B cell (primary cell): ENCODE measurements around the gene LDB3. TPM values are rescaled to one million over a fixed set of nuclear protein-coding genes. Genes with fewer than 3 reads are reported as not detected.

ENCODE experiments used
- ATAC-seq: fragments of 200-7000 bp; cut with Tn5 transposase; one replicate; pipeline ENCODE4 v1.10.0; 2021; ENCODE audit warnings: low read depth, mild to moderate bottlenecking, moderate number of reproducible peaks, moderate library complexity
- CTCF ChIA-PET: fragments of 350-600 bp; sonication (Branson Sonifier 250); formaldehyde crosslinking; loops from one replicate; lab custom pipeline; 2021; ENCODE audit warnings: antibody characterized with exemption, inconsistent platforms; lab: Charles Lee
- POLR2A ChIA-PET: fragments of 350-600 bp; sonication (Branson Sonifier 250); formaldehyde crosslinking; loops from one replicate; lab custom pipeline; 2021; ENCODE audit warnings: antibody characterized with exemption; lab: Charles Lee
- DNase-seq: peaks from one replicate; pipeline ENCODE4 v3.0.0; 2013
- H2AFZ ChIP-seq: 2 replicates; pipeline ENCODE4 v1.6.1; 2012; ENCODE audit warnings: mild to moderate bottlenecking, low read depth, low read length; ENCODE audit not compliant: insufficient read depth, poor library complexity, severe bottlenecking
- H3K27ac ChIP-seq, 2 donors: 1 replicate in 1 of 2; 2 replicates in 1 of 2; pipeline ENCODE4 v1.5.1; 2012 to 2013; ENCODE audit warnings: low read length in 2 of 2, mild to moderate bottlenecking in 2 of 2, moderate library complexity in 1 of 2
- H3K27me3 ChIP-seq, 4 experiments: fragments of 200-600 bp in 1 of 4; sonication (generic) in 1 of 4; replicated peaks in 1 of 4; 1 replicate in 2 of 4; 2 replicates in 2 of 4; pipeline versions ENCODE4 v1.6.1 to v1.7.0; 2013 to 2016; ENCODE audit warnings: low read length in 3 of 4, mild to moderate bottlenecking in 2 of 4, mixed read lengths in 1 of 4, moderate library complexity in 1 of 4; ENCODE audit not compliant: insufficient read depth in 4 of 4, control insufficient read depth in 3 of 4; ENCODE audit errors: control extremely low read depth in 1 of 4
- H3K36me3 ChIP-seq, 2 experiments: replicated peaks in 1 of 2; 1 replicate in 1 of 2; 2 replicates in 1 of 2; pipeline versions ENCODE4 v1.6.1 to v1.7.1; 2013; ENCODE audit warnings: low read length in 1 of 2; ENCODE audit not compliant: insufficient read depth in 2 of 2, control insufficient read depth in 1 of 2; ENCODE audit errors: control extremely low read depth in 1 of 2, extremely low read depth in 1 of 2
- H3K4me1 ChIP-seq, 2 donors: fragments of 200-600 bp in 1 of 2; sonication (generic) in 1 of 2; 1 replicate in 1 of 2; 2 replicates in 1 of 2; pipeline versions ENCODE4 v1.5.1 to v1.6.1; 2013 to 2017; ENCODE audit warnings: low read length in 2 of 2; ENCODE audit not compliant: control insufficient read depth in 2 of 2, insufficient read depth in 2 of 2
- H3K4me2 ChIP-seq: replicated peaks from 2 replicates; pipeline ENCODE3; 2012; ENCODE audit warnings: mild to moderate bottlenecking, low read depth, low read length; ENCODE audit not compliant: poor library complexity, severe bottlenecking
- H3K4me3 ChIP-seq, 5 experiments: fragments of 200-600 bp in 1 of 5; sonication (generic) in 1 of 5; 1 replicate in 3 of 5; 2 replicates in 2 of 5; pipeline versions ENCODE4 v1.5.1 to v1.7.0; 2011 to 2016; ENCODE audit warnings: low read length in 4 of 5, mild to moderate bottlenecking in 4 of 5, low read depth in 2 of 5, control low read depth in 1 of 5, moderate library complexity in 1 of 5; ENCODE audit not compliant: insufficient read depth in 1 of 5; ENCODE audit errors: control extremely low read depth in 1 of 5, extremely low read depth in 1 of 5
- H3K79me2 ChIP-seq: fragments of 200-600 bp; sonication (generic); one replicate; pipeline ENCODE4 v1.6.0; 2016; ENCODE audit warnings: low read length; ENCODE audit not compliant: control insufficient read depth, insufficient read depth
- H3K9ac ChIP-seq: fragments of 200-600 bp; sonication (generic); 2 replicates; pipeline ENCODE4 v1.6.1; 2017; ENCODE audit warnings: mild to moderate bottlenecking, low read length, moderate library complexity
- H3K9me3 ChIP-seq, 3 donors: one replicate each; pipeline versions ENCODE4 v1.6.1 to v1.7.1; 2013; ENCODE audit warnings: low read length in 2 of 3; ENCODE audit not compliant: control insufficient read depth in 2 of 3, insufficient read depth in 1 of 3; ENCODE audit errors: control extremely low read depth in 1 of 3
- H4K20me1 ChIP-seq: 2 replicates; pipeline ENCODE4 v1.6.0; 2012; ENCODE audit warnings: mild to moderate bottlenecking, low read length; ENCODE audit not compliant: insufficient read depth, control insufficient read depth, poor library complexity, severe bottlenecking
- H3K27ac Mint-ChIP-seq: one replicate; pipeline ENCODE4 v1.8.0; 2021; ENCODE audit warnings: mixed read lengths
- H3K27me3 Mint-ChIP-seq: one replicate; pipeline ENCODE4 v1.8.0; 2021; ENCODE audit warnings: mixed read lengths
- H3K4me1 Mint-ChIP-seq: one replicate; pipeline ENCODE4 v1.8.0; 2021; ENCODE audit warnings: mixed read lengths
- H3K4me3 Mint-ChIP-seq: one replicate; pipeline ENCODE4 v1.8.0; 2021; ENCODE audit warnings: mixed read lengths
- H3K9me3 Mint-ChIP-seq: one replicate; pipeline ENCODE4 v1.8.0; 2022; ENCODE audit warnings: mixed read lengths; ENCODE audit not compliant: insufficient read depth
- EZH2 ChIP-seq: IDR thresholded peaks from 2 replicates; pipeline ENCODE4 v1.6.1; 2012; ENCODE audit warnings: borderline replicate concordance, low read depth, mild to moderate bottlenecking, moderate library complexity, low read length; ENCODE audit not compliant: insufficient read depth, poor library complexity, severe bottlenecking
- WGBS: methylation state at CpG from one replicate; pipeline ENCODE4 v1.1.5; 2013; ENCODE audit warnings: missing lambda C conversion rate; ENCODE audit not compliant: insufficient coverage; 5-methylcytosine and 5-hydroxymethylcytosine counted together
- intact Hi-C: fragments of 100-400 bp; cut with micrococcal nuclease; formaldehyde crosslinking; loops from one replicate; pipeline ENCODE4 v1.10.0; 2022
- polyA plus RNA-seq: library from polyadenylated mRNA; depleted of rRNA; stranded (reverse); fragments of >200 nt; gene quantifications from 2 replicates; pipeline ENCODE4 v1.2.3, GENCODE V29; 2012
- total RNA-seq, 2 donors: library from RNA; stranded (reverse); fragments of 120-200 nt in 1 of 2; gene quantifications; 1 replicate in 1 of 2; 2 replicates in 1 of 2; pipeline versions ENCODE4 v1.2.3 to v1.2.4, GENCODE V29; 2013 to 2022
- TF ChIP-seq, protein P1 (sequence below): fragments of 200-600 bp; IDR thresholded peaks from one replicate; pipeline ENCODE4 v1.8.0; 2022; ENCODE audit warnings: antibody characterized with exemption, mild to moderate bottlenecking

LDB3 gene
- total and polyA plus RNA-seq, 2 donors (not counting 1 experiment from before 2014, with no cell fraction given), result 0.01 to 0.07 TPM

- no peaks in the 10 kb centered on the region for H3K9me3 ChIP-seq
- no peak overlapping the region for H3K9ac ChIP-seq
- TF ChIP-seq, protein P1, sequence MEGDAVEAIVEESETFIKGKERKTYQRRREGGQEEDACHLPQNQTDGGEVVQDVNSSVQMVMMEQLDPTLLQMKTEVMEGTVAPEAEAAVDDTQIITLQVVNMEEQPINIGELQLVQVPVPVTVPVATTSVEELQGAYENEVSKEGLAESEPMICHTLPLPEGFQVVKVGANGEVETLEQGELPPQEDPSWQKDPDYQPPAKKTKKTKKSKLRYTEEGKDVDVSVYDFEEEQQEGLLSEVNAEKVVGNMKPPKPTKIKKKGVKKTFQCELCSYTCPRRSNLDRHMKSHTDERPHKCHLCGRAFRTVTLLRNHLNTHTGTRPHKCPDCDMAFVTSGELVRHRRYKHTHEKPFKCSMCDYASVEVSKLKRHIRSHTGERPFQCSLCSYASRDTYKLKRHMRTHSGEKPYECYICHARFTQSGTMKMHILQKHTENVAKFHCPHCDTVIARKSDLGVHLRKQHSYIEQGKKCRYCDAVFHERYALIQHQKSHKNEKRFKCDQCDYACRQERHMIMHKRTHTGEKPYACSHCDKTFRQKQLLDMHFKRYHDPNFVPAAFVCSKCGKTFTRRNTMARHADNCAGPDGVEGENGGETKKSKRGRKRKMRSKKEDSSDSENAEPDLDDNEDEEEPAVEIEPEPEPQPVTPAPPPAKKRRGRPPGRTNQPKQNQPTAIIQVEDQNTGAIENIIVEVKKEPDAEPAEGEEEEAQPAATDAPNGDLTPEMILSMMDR, result no peak
- no peak for TF ChIP-seq EZH2
- ChIA-PET CTCF (no interaction called here), POLR2A (no interaction called here)
- H3K9me3 Mint-ChIP-seq, result no peaks in the 10 kb centered on the region
- no peak for ATAC-seq
- peaks cover 10% of the 10 kb centered on the region for H3K27me3 Mint-ChIP-seq
- H3K4me2 ChIP-seq, result no peak overlapping the region
- no peak overlapping the region for H3K27ac Mint-ChIP-seq
- H3K79me2 ChIP-seq, result no peaks in the 10 kb centered on the region
- H3K27ac ChIP-seq, result no peak overlapping the region
- no peak overlapping the region for H2AFZ ChIP-seq
- peaks cover 4 to 9% of the 10 kb centered on the region in 2 donors for H3K4me1 ChIP-seq
- no peak for DNase-seq
- WGBS, result over 99% methylated on average over 13 of the region's 13 CpGs
- peaks cover 0 to 6% (median 2%) of the 10 kb centered on the region in 4 experiments for H3K27me3 ChIP-seq
- H3K4me3 ChIP-seq, result no peak overlapping the region
- no peak overlapping the region for H3K4me3 Mint-ChIP-seq
- intact Hi-C loops, result no loop called here
- peaks cover 4% of the 10 kb centered on the region for H3K4me1 Mint-ChIP-seq
- no peaks in the 10 kb centered on the region for H4K20me1 ChIP-seq
- H3K36me3 ChIP-seq, result no peaks in the 10 kb centered on the region
Observed at GRCh38 chr10:86716466-86716865, 48.2 kb downstream of the LDB3 start.

DNA sequence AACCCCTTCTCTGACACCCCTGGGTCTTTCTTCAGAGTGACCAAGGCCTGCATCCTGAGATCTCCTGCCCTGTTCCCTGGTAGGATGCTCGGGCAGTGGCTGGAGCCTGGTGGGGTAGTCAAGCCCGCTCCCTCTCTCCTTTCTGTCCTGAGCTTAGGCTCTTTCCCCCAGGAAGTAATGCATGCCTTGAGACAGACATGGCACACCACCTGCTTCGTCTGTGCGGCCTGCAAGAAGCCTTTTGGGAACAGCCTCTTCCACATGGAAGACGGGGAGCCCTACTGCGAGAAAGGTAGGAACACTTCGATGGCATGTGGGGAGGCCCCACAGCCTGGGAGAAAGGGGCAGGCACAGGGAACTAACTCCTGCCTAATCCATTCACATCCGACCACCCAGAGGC is 50.2 kb downstream of the LDB3 start:
- Histone ChIP-seq H3K4me2 (no peak overlapping the region), H3K4me1 (no peaks in the 10 kb centered on the region), H3K4me3 (no peak overlapping the region), H3K9me3 (peaks cover 0 to 6% (median 0%) of the 10 kb centered on the region in 3 donors), H3K27me3 (peaks cover 0 to 6% (median 2%) of the 10 kb centered on the region in 4 experiments), H3K27ac (no peak overlapping the region), H2AFZ (no peak overlapping the region), H3K9ac (no peak overlapping the region), H4K20me1 (no peaks in the 10 kb centered on the region), H3K79me2 (no peaks in the 10 kb centered on the region), H3K36me3 (no peaks in the 10 kb centered on the region)
- Mint-ChIP-seq H3K27ac (no peak overlapping the region), H3K9me3 (no peaks in the 10 kb centered on the region), H3K27me3 (peaks cover 14% of the 10 kb centered on the region), H3K4me3 (no peak overlapping the region), H3K4me1 (peaks cover 5% of the 10 kb centered on the region)
- ChIA-PET POLR2A (no interaction called here), CTCF (interaction anchor here (0.6 kb wide), 1 partner anchor 181 kb away, joined by 3 read pairs; no protein-coding TSS in a partner anchor)
- 99% methylated on average over 7 of the region's 8 CpGs for WGBS
- no peak for ATAC-seq
- no peak for TF ChIP-seq EZH2
- TF ChIP-seq, protein P1, result no peak
- intact Hi-C loops, result no loop called here
- DNase-seq, result no peak
